Inflammatory macrophage treated with lipopolysaccharide for 4 hours (primary cell): ENCODE results near the gene TEX52.
"Not testable (repeated sequence)": the region's sequence is repeated elsewhere in the genome, so short reads cannot be mapped to it uniquely, and the experiment has no call there.

Experiments used
- DNase-seq: peaks from one replicate; pipeline ENCODE4 v3.0.0-alpha.2; 2020

The TEX52 gene

GRCh38 chr12:2857021-2857431 lies at the start of gene TEX52:
TSS of gene TEX52 (minus strand) at chr12:2857039. CDS start at chr12:2857026, 13 bp downstream.
- no peak for DNase-seq

DNA sequence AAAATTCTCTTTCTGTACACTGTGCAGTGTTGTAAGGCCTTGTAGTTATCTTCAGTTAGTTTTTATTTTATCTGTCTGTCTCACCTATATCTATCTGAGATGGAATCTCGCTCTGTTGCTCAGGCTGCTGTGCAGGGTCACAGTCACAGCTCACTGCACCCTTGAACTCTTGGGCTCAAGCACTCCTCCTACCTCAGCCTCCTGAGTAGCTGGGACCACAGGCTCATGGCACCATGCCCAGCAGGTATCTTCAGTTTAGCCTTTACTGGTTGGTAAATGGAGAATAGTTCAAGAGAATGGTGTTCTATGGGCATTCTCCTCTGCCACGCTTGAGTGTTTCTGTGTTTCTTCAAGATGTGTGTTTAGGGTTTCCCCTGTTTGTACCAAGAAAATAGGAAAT lies 47.4 kb upstream of the TEX52 start:
- no peak for DNase-seq

DNA sequence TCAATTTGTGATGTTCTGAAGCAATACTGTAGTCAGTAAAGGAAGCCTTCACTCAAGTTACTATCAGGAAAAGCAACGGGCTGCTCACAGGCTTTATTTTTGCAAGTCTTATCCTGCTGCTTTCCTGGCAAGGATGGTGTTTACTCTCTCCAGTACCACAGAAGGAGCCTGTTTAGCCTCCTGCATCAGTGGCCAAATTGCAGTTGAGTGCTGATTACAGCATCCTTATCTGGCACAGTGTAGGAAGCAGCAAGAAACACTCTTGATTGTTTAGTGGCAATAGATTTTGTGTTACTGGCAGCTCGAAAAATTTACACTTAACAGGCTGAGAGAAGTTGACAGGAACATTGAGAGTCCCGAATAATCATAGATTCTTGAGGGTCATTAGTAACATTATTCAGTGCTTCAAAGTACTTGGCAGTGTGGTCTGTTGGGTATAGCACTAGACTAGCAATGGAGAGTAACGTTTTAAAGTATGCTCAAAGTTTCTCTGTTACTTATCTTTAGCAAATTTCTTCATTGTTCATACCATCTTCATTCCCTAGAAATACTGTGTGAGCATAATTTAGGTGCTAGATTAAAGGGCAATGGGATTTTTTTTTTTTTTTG lies 45.5 kb upstream of the TEX52 start:
- DNase-seq = no peak

DNA sequence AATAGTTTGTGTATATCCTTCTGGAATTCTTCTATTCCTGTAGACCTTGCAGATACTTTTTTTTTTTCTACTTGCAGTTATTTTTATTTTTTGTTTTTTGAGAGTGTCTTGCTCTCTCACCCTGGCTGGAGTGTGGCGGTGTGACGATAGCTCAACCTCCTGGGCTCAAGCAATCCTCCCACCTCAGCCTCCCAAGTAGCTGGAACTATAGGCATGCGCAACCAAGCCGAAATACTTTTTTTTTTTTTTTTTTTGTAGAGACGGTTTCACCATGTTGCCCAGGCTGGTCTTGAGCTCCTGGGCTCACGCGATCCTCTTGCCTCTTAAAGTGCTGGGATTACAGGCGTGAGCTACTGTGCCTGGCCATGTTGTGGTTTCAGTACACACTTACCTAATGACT lies 43.8 kb upstream of the TEX52 start:
- no peak for DNase-seq

DNA sequence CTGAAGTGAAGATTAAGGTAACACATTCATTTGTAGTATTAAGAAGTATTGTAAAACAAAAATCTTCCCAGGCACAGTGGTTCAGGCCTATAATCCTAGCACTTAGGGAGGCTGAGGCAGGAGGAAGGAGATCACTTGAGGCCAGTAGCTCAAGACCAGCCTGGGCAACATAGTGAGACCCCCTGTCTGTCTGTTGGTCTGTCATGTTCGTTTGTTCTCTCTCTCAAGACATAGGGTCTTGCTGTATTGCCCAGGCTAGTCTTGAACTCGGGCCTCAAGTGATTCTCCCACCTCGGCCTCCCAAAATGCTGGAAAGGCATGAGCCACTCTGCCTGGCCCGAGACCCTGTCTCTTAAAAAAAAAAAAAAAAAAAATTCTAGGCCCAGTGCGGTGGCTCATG lies 40.6 kb upstream of the TEX52 start:
- DNase-seq = no peak

DNA sequence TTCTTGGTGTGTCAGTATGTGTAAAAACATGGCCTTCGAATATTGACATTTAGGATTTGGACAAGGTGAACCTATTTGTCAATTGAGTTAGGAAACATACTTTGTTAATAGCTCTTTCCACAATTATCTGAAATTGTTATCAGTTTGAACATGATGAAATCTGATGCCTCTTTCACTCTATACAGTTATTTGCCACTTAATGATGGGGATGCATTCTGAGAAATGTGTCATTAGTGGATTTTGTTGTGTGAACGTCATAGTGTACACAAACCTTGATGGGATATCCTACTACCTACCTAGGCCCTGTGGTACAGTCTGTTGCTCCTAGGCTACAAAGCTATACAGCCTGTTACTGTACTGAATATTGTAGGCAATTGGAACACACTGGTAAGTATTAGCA lies 38.7 kb upstream of the TEX52 start:
- DNase-seq = no peak

- DNase-seq = no peak
Observed at GRCh38 chr12:2895051-2895451, 38.2 kb upstream of the TEX52 start.

GRCh38 chr12:2893007-2893406 lies 36.2 kb upstream of the TEX52 start:
- DNase-seq = no peak

DNA sequence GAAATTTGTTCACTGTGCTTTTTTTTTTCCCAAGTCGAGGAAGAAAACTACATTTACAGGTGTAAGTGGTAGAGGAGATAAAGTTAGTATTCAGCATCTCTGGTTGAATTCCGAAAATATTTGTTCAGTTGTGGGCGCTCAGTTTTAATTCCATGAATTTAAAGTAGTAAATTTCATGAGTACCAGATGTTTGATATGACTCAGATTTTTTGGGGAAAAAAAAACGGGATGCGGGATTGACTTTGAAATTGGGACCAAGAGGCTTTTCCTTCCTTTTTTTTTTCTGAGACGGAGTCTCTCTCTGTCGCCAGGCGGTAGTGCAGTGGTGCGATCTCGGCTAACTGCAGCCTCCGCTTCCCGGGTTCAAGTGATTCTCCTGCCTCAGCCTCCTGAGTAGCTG lies 35.4 kb upstream of the TEX52 start:
- no peak for DNase-seq

- DNase-seq = peak; percentile 24
Observed at GRCh38 chr12:2891240-2892053, 34.6 kb upstream of the TEX52 start.

DNA sequence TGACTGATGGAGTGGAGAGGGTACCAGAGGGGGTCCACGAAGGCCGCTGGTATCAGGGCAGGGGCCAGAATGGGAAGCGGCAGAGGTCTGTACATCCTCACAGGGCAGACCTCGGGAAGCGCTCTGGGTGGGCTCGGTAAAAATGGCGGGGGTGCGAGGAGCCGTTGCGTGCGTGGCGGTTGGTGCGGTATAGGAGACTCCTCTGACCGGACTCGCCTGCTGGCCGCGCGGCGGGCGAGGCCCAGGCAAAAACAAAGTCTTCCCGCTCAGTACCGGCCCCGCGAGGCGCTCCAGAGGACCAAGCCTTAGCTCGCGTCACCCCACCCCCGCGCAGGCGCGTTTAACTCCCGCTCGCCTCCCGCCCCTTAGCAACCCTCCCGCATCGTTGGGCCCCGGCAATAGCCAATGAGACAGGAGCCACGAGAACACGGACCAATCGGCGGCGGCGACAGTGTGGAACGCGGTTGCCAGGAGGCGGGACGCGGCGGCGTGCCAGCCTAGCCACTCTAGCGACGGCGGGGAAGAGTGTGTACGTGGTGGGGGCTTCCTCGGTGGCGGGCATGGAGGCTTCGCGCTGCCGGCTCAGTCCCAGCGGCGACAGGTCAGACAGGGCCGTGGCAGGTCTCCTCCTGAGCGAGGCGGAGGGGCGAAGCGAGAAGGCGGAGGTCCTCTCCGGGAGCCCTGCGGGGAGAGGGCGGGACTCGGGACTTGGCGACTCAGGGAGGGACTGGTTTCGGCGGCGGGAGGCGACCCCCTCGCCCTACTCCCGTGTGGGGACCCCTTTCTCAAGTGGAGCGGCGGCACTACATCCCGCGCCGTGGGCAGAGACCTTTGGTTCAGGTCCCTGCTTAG lies 33.8 kb upstream of the TEX52 start, which contains the start of gene TULP3:
TULP3 (plus strand) TSS at position 504 of the 852 bp plus-strand sequence; CDS start at position 561, 57 bp downstream.
- DNase-seq = peak; percentile 98

- no peak for DNase-seq
Observed at GRCh38 chr12:2890001-2890387, 33.2 kb upstream of the TEX52 start.

DNA sequence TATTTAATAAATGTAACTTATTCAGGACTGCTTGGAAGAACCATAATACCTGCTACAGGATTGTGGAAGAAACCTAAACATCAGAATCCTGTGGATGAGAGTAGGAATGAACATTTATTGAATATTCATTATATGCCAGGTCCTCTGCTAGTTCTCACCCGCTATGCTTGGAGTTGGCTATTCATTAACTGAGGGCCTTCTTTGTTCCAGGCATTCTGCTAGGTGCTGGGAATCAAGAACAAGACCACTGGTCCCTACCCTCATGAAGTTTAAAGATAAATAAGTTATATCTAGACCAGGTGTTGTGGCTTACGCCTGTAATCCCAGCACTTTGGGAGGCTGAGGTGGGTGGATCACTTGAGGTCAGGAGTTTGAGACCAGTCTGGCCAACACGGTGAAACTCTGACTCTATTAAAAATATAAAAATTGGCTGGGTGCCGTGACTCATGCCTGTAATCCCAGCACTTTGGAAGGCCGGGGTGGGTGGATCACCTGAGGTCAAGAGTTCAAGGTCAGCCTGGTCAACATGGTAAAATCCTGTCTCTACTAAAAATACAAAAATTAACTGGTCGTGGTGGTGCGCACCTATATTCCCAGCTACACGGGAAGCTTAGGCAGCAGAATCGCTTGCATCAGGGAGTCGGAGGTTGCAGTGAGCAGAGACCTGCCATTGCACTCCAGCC lies 30.1 kb upstream of the TEX52 start:
- DNase-seq = no peak

- DNase-seq = no peak
Observed at GRCh38 chr12:2884810-2885209, 28.0 kb upstream of the TEX52 start.

DNA sequence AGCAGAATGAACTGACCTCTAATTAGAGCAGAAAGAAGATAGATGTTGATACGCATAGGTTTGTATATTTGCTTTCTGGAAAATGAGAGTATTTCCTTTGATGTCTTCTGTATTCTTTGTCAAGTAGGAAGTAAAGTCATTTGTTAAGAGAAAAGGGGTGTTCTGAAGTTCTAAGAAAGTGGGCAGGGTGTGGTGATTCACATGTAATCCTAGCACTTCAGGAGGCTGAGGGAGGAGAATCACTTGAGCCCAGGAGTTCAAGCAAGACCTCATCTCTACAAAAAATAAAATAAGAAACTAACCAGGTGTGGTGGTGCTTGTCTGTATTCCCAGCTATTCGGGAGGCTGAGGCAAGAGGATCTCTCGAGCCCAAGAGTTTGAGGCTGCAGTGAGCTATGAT lies 23.0 kb upstream of the TEX52 start:
- DNase-seq = peak; percentile 8

GRCh38 chr12:2877953-2878732 lies 21.3 kb upstream of the TEX52 start:
- DNase-seq = peak; percentile 97

- DNase-seq = peak; percentile 90
Observed at GRCh38 chr12:2877047-2877952, 20.5 kb upstream of the TEX52 start, which contains the start of the genes FOXM1 and RHNO1. TSS of gene FOXM1 (minus strand) at chr12:2877174. CDS start at chr12:2874478, 2,696 bp downstream. TSS of gene RHNO1 (plus strand) at chr12:2877223. CDS start at chr12:2885367, 8,144 bp downstream.

- no peak for DNase-seq
Observed at GRCh38 chr12:2876431-2877046, 19.7 kb upstream of the TEX52 start.

GRCh38 chr12:2868986-2869632 lies 12.3 kb upstream of the TEX52 start:
- not testable (repeated sequence) for DNase-seq

DNA sequence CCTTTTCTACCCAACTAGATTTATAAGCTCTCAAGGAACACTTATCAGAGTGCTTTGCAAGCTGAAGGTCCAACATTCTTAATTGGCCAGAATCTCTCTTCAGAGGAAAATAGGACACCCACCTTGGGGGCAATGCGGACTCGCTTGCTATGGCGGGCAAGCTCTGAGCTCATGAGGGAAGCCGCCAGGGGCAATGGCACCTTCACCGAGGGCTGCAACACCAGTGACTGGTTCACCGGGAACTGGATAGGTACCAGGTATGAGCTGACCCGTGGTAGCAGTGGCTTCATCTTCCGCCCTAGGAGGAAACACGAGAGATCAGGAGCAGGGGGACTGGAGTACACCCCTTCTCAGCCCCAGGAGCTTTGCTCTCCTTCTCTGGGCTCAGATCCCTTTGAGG lies 7.4 kb upstream of the TEX52 start:
- no peak for DNase-seq
